GM12864 (cell line): ENCODE data around the gene VSX1.

Experiments
- DNase-seq: peaks from one replicate; pipeline ENCODE4 v3.0.0-alpha.2; 2011; ENCODE audit warnings: low read depth
- H3K4me3 ChIP-seq: 2 replicates; pipeline ENCODE4 v1.5.1; 2011; ENCODE audit warnings: mild to moderate bottlenecking, low read depth, low read length, control low read depth
- TF ChIP-seq, protein P1 (sequence below): IDR thresholded peaks from 2 replicates; pipeline ENCODE4 v1.5.1; 2011; ENCODE audit warnings: low read depth, mild to moderate bottlenecking, moderate library complexity, low read length, control low read depth, inconsistent platforms; ENCODE audit errors: missing control alignments

The VSX1 gene

DNA sequence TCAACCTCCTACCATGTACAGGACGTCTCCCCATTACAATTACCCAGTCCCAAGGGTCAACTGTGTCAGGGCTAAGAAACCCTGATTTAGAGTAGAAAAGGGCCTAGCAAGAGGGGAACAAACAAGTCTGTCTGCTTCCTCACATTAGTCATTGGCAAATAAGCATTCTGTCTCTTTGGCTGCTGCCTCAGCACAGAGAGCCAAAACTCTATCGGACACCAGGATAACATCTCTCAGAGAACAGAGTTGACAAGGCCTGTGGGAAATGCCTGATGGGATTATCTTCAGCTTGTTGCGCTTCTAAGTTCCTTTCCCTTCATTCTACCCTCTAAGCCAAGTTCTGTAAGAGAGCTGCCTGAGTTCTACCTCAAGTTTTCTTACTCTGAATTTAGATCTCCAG, 19.0 kb upstream of the VSX1 start:
- TF ChIP-seq, protein P1, sequence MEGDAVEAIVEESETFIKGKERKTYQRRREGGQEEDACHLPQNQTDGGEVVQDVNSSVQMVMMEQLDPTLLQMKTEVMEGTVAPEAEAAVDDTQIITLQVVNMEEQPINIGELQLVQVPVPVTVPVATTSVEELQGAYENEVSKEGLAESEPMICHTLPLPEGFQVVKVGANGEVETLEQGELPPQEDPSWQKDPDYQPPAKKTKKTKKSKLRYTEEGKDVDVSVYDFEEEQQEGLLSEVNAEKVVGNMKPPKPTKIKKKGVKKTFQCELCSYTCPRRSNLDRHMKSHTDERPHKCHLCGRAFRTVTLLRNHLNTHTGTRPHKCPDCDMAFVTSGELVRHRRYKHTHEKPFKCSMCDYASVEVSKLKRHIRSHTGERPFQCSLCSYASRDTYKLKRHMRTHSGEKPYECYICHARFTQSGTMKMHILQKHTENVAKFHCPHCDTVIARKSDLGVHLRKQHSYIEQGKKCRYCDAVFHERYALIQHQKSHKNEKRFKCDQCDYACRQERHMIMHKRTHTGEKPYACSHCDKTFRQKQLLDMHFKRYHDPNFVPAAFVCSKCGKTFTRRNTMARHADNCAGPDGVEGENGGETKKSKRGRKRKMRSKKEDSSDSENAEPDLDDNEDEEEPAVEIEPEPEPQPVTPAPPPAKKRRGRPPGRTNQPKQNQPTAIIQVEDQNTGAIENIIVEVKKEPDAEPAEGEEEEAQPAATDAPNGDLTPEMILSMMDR: no peak

DNA sequence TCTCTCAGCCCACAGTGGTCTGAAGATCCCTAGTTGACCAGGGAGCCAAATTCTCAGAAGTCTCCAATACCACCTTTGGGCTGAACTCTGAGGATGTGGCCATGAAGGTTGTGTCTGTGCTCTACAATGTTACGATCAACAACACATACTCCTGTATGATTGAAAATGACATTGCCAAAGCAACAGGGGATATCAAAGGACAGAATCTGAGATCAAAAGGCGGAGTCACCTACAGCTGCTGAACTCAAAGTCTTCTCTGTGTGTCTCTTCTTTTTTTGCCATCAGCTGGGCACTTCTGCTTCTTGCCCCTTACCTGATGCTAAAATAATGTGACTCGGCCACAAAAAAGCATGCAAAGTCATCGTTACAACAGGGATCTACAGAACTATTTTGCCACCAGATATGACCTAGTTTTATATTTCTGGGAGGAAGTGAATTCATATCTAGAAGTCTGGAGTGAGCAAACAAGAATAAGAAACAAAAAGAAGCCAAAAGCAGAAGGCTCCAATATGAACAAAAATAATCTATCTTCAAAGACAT, 17.7 kb upstream of the VSX1 start:
- no peak for DNase-seq
- TF ChIP-seq, protein P1: no peak
- H3K4me3 ChIP-seq: no peak overlapping the region

More for the DNA sequence above, 19.0 kb upstream of the VSX1 start:
- H3K4me3 ChIP-seq: no peak overlapping the region
- DNase-seq: no peak

DNA sequence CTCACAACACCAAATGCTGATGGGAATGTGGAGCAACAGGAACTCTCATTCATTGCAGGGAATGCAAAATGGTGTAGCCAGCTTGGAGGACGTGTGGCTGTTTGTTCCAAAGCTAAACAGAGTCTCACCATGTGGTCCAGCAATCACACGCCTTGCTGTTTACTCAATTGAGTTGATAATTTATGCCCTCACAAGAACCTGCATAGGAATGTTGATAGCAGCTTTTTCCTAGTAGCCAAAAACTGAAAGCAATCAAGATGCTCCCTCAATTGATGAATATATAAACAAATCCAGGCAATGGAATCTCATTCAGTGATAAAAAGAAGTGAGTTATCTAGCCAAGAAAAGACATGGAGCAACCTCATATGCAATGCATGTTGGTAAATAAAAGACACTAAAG, 15.6 kb upstream of the VSX1 start:
- no peak overlapping the region for H3K4me3 ChIP-seq
- TF ChIP-seq, protein P1: no peak

DNA sequence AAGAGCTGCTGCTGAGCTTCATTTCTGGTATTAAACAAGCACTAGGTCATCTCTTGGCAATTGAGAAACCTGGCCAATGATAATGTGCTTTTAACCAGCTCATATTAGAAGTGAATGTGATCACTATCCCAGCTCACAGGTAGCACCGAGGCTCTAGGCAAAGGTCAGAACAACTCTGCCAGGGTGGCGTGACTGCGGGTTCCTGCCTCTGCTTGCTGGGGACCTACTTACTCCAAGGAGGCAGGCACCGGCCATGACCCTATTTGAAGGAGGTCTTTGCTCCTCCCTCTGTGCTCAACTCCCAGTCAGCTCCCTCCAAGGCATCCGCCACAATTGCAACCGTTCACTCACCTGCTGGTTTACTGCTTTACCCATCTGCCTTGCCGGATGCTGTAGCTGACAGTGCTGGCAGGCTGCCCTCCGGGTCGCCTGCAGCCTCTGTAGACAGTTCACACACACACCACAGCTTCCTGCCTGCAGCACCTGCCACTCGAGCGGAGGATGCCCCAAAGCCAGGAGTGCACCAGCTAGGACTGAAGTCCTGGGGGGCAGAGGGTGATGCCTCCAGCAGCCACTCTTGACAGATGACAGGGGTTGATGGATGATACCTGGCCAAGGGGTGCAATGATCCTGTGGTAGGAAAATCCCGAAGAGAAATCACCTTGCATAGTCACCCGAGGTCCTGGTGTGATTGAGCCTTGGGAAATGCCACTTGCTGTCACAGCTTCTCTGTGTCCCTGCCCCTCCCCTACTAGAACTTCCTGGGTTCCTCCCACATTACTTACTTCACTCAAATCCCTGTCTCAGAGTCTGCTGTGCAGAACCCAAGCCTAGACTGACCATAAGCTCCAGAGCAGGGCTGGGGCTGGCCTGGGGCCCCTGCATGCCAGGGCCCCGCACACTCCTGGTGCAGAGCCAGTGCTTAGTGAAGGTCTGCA, 8.8 kb upstream of the VSX1 start:
- no peak for DNase-seq
- H3K4me3 ChIP-seq: no peak overlapping the region
- TF ChIP-seq, protein P1: no peak

More for the DNA sequence above, 15.6 kb upstream of the VSX1 start:
- no peak for DNase-seq

DNA sequence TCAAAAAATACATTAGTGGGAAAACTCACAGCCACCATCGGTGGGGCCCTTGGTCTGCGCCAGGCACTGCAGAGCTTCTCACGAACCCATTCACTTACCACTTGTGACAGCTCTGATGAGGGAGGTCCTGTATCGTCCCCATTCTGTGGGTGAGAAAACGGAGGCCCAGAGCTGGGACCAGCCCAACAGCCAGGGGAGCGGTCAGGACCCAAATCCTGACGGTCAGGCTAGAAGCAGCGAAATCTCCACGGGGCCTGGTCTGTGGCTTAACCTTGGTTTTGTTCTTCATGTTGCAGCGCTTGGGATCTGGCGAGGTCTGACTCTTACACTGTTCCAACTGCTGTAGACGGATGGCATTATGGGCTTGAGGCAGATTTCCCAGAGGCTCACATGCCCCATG, 7.7 kb upstream of the VSX1 start:
- DNase-seq: no peak
- no peak overlapping the region for H3K4me3 ChIP-seq
- TF ChIP-seq, protein P1: no peak

DNA sequence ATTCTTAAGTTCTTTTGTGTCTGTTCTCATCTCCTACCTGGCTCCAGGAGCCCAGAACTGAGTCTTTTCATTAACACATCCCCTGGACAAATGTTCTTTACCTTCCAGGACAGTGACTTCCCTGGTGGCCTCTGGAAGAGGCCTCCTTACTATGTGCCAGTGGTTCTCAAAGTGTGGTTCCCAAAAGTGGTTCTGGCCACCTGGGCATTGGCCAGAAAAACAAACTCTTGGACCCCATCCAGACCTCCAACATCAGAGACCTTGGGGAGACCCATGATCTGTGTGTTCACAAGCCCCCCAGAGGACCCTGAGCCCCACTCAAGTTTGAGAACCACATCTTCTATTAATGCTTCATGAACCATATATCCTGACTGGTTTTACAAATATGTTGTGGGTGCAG, 7.2 kb upstream of the VSX1 start:
- H3K4me3 ChIP-seq: no peak overlapping the region
- TF ChIP-seq, protein P1: no peak
- no peak for DNase-seq
